ENCODE data around the gene CHRNA1. TPM values are rescaled to one million over a fixed set of nuclear protein-coding genes. Genes with fewer than 3 reads are reported as not detected.
A peak's percentile ranks its signal among the peaks of the same experiment; 100 is the strongest.

CHRNA1 gene
- total and polyA plus RNA-seq, 4 donors: 0.03 TPM; not detected in 3

DNA sequence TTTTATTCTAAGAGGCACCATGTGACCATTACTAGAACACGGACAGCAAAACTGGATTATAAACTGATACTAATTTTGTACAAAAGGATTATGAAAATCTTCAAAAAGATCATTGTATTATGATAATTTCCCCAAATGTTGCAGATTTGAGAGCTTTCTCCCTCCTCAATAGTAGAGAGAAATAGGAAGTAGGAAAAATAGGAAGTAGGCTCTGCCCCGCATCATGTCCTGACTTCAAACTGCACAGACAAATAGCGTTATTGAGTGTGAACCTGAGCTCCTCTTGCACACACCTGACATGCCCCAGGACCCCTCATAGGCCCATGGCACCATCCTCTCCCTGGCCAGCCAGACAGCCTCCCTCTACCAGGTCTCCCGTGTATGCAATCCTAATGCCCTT lies 25.4 kb downstream of the CHRNA1 start:
- Histone ChIP-seq H3K9me3 (ENCODE audit: control insufficient read depth in 4 of 4, insufficient read depth in 3 of 4, low read length in 3 of 4) (peaks cover 0 to 1% (median 0%) of the 10 kb centered on the region in 4 donors), H3K27ac (ENCODE audit: low read depth in 1 of 2, low read length in 1 of 2) (no peak overlapping the region), H3K36me3 (ENCODE audit: control insufficient read depth in 4 of 4, insufficient read depth in 4 of 4, low read length in 4 of 4) (no peaks in the 10 kb centered on the region), H3K4me1 (ENCODE audit: control insufficient read depth in 5 of 5, insufficient read depth in 5 of 5, low read length in 5 of 5) (no peaks in the 10 kb centered on the region), H3K27me3 (ENCODE audit: control insufficient read depth in 3 of 3, insufficient read depth in 3 of 3, low read length in 2 of 3) (no peaks in the 10 kb centered on the region), H3K9ac (ENCODE audit: insufficient read depth in 1 of 2, low read length in 2 of 2) (no peak overlapping the region), H3K4me3 (no peak overlapping the region)
- 51 to 72% methylated on average over 4 of the region's 4 CpGs for WGBS, 2 donors
- ATAC-seq (ENCODE audit: insufficient read depth, low FRiP score) (no peak), DNase-seq (no peak)
- TF ChIP-seq, protein P1, sequence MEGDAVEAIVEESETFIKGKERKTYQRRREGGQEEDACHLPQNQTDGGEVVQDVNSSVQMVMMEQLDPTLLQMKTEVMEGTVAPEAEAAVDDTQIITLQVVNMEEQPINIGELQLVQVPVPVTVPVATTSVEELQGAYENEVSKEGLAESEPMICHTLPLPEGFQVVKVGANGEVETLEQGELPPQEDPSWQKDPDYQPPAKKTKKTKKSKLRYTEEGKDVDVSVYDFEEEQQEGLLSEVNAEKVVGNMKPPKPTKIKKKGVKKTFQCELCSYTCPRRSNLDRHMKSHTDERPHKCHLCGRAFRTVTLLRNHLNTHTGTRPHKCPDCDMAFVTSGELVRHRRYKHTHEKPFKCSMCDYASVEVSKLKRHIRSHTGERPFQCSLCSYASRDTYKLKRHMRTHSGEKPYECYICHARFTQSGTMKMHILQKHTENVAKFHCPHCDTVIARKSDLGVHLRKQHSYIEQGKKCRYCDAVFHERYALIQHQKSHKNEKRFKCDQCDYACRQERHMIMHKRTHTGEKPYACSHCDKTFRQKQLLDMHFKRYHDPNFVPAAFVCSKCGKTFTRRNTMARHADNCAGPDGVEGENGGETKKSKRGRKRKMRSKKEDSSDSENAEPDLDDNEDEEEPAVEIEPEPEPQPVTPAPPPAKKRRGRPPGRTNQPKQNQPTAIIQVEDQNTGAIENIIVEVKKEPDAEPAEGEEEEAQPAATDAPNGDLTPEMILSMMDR (IDR thresholded peaks at IDR 0.05; ENCODE audit: control extremely low read depth, extremely low read depth): no peak

DNA sequence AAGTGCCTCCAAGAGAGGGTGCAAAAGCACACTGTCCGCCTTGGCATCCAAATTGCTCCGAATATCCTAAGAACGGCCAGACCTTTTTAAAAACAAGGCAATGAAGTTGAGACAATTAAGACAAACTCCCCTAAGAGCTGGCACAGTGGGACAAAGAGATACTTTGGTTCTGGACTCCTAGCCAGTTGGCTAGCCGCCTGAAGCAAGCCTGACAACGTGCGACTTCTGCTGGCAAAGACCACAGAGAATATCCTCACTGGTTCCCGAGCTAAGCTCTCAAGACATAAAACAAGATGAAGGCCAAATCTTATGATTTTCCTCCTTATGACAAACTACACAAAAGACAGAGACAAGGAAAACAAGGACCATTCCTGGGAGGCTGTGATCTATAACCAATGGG lies 32.7 kb downstream of the CHRNA1 start:
- DNase-seq (peak in 2 of 3 donors; percentile 16 to 39), ATAC-seq (ENCODE audit: insufficient read depth, low FRiP score) (no peak)
- no peaks in the 10 kb centered on the region for H3K36me3 ChIP-seq (ENCODE audit: control insufficient read depth in 4 of 4, insufficient read depth in 4 of 4, low read length in 4 of 4)
- no peak overlapping the region for H3K4me3 ChIP-seq
- WGBS, 2 donors: 86 to 91% methylated on average over 7 of the region's 7 CpGs
- no peak overlapping the region for H3K27ac ChIP-seq (ENCODE audit: low read depth in 1 of 2, low read length in 1 of 2)
- H3K27me3 ChIP-seq (ENCODE audit: control insufficient read depth in 3 of 3, insufficient read depth in 3 of 3, low read length in 2 of 3): peaks cover 0 to 33% (median 20%) of the 10 kb centered on the region in 3 donors
- no peaks in the 10 kb centered on the region for H3K9me3 ChIP-seq (ENCODE audit: control insufficient read depth in 4 of 4, insufficient read depth in 3 of 4, low read length in 3 of 4)
- TF ChIP-seq, protein P1 (IDR thresholded peaks at IDR 0.05; ENCODE audit: control extremely low read depth, extremely low read depth): no peak
- H3K9ac ChIP-seq (ENCODE audit: insufficient read depth in 1 of 2, low read length in 2 of 2): no peak overlapping the region
- peaks cover 0 to 12% (median 2%) of the 10 kb centered on the region in 5 donors for H3K4me1 ChIP-seq (ENCODE audit: control insufficient read depth in 5 of 5, insufficient read depth in 5 of 5, low read length in 5 of 5)

DNA sequence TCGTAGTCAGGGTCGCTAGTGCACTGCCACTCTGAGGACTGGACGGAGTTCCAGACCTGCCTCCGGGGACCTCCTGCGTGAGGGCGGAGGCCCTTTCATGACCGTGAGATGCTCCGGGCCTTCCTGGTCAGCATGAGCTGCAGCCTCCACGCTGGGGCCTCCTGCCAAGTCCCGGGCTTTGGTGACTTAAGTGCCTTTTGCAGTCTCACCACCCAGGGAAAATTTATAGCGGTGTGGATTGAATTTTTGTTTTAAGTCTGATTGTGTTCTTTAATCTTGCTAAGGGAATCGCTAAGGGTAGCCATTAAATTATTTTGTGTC lies 33.6 kb downstream of the CHRNA1 start:
- no peaks in the 10 kb centered on the region for H3K36me3 ChIP-seq (ENCODE audit: control insufficient read depth in 4 of 4, insufficient read depth in 4 of 4, low read length in 4 of 4)
- no peak overlapping the region for H3K9ac ChIP-seq (ENCODE audit: insufficient read depth in 1 of 2, low read length in 2 of 2)
- 79 to 90% methylated on average over 12 of the region's 12 CpGs for WGBS, 2 donors
- H3K27ac ChIP-seq (ENCODE audit: low read depth in 1 of 2, low read length in 1 of 2): no peak overlapping the region
- H3K4me1 ChIP-seq (ENCODE audit: control insufficient read depth in 5 of 5, insufficient read depth in 5 of 5, low read length in 5 of 5): peaks cover 0 to 12% (median 2%) of the 10 kb centered on the region in 5 donors
- TF ChIP-seq, protein P1 (IDR thresholded peaks at IDR 0.05; ENCODE audit: control extremely low read depth, extremely low read depth): no peak
- no peak for DNase-seq
- H3K27me3 ChIP-seq (ENCODE audit: control insufficient read depth in 3 of 3, insufficient read depth in 3 of 3, low read length in 2 of 3): peaks cover 0 to 33% (median 20%) of the 10 kb centered on the region in 3 donors
- H3K9me3 ChIP-seq (ENCODE audit: control insufficient read depth in 4 of 4, insufficient read depth in 3 of 4, low read length in 3 of 4): no peaks in the 10 kb centered on the region
- no peak for ATAC-seq (ENCODE audit: insufficient read depth, low FRiP score)
- H3K4me3 ChIP-seq: no peak overlapping the region

Data from lung (tissue), 12 donors.